Endometrial microvascular endothelial cells (primary cell): ENCODE results near the gene FOXN1. TPM values are rescaled to one million over a fixed set of nuclear protein-coding genes. Genes with fewer than 3 reads are reported as not detected.

Source experiments
- in situ Hi-C: cut with HindIII; loops from 2 replicates; pipeline ENCODE4 v1.10.0; 2017; ENCODE audit warnings: low sequenced_read_pairs, low pct_unique_long_range_greater_than_20kb; ENCODE audit errors: inconsistent ontology term
- total RNA-seq: library from RNA; depleted of rRNA; stranded (reverse); fragments of >200 nt; gene quantifications from one replicate; pipeline ENCODE4 v1.2.3, GENCODE V29; 2015; ENCODE audit errors: inconsistent ontology term

The FOXN1 gene
- total RNA-seq, 1 donor from 2014 or later, result not detected

- in situ Hi-C loops, result no loop called here
These were observed 30.8 kb upstream of the FOXN1 start for GRCh38 chr17:28475151-28475900.

GRCh38 chr17:28476076-28476865, 29.9 kb upstream of the FOXN1 start:
- in situ Hi-C loops, result no loop called here

- in situ Hi-C loops, result no loop called here
These were observed 28.2 kb upstream of the FOXN1 start for GRCh38 chr17:28477928-28478327.

- in situ Hi-C loops, result no loop called here
These were observed 27.2 kb upstream of the FOXN1 start for GRCh38 chr17:28478712-28479615.

- in situ Hi-C loops, result no loop called here
These were observed 25.9 kb upstream of the FOXN1 start for GRCh38 chr17:28480278-28480677.

- in situ Hi-C loops, result no loop called here
These were observed 25.2 kb upstream of the FOXN1 start for GRCh38 chr17:28480799-28481571.

- in situ Hi-C loops, result no loop called here
These were observed 23.5 kb upstream of the FOXN1 start for GRCh38 chr17:28482551-28483199.

GRCh38 chr17:28484296-28484695, 21.9 kb upstream of the FOXN1 start:
- in situ Hi-C loops, result no loop called here

- in situ Hi-C loops, result no loop called here
These were observed 21.1 kb upstream of the FOXN1 start for GRCh38 chr17:28485049-28485448.

GRCh38 chr17:28487881-28488532, 18.1 kb upstream of the FOXN1 start:
- in situ Hi-C loops, result no loop called here

GRCh38 chr17:28488533-28489276, 17.4 kb upstream of the FOXN1 start:
- in situ Hi-C loops, result no loop called here

- in situ Hi-C loops, result no loop called here
These were observed 14.9 kb upstream of the FOXN1 start for GRCh38 chr17:28491286-28491685.

- in situ Hi-C loops, result no loop called here
These were observed 14.3 kb upstream of the FOXN1 start for GRCh38 chr17:28491860-28492259.

GRCh38 chr17:28492352-28493310, 13.5 kb upstream of the FOXN1 start:
- in situ Hi-C loops, result no loop called here

- in situ Hi-C loops, result no loop called here
These were observed 12.7 kb upstream of the FOXN1 start for GRCh38 chr17:28493460-28493859.
